Measurements from ENCODE around the gene BARX1.

BARX1 gene

GRCh38 chr9:93902780-93903655 is 52.1 kb downstream of the BARX1 start:
- DNase-seq (ENCODE audit: low read depth) = no peak

GRCh38 chr9:93902051-93902779 is 52.9 kb downstream of the BARX1 start:
- no peak for DNase-seq (ENCODE audit: low read depth)
- TF ChIP-seq CTCF (IDR thresholded peaks at IDR 0.05; ENCODE audit: low read depth, low read length, missing control alignments) = no peak

More at GRCh38 chr9:93902780-93903655, 52.1 kb downstream of the BARX1 start:
- no peak for TF ChIP-seq CTCF (IDR thresholded peaks at IDR 0.05; ENCODE audit: low read depth, low read length, missing control alignments)
- no peak overlapping the region for H3K4me3 ChIP-seq (ENCODE audit: low read depth, low read length)

More at GRCh38 chr9:93902051-93902779, 52.9 kb downstream of the BARX1 start:
- no peak overlapping the region for H3K4me3 ChIP-seq (ENCODE audit: low read depth, low read length)

Data from GM12864 (cell line).